HFF-Myc (cell line): ENCODE data around the gene ZFP64.

Experiments
- DNase-seq: peaks from one replicate; pipeline ENCODE4 v3.0.0-alpha.2; 2011; ENCODE audit warnings: low read depth; ENCODE audit errors: extremely low read depth
- H3K4me3 ChIP-seq: replicated peaks from 2 replicates; pipeline ENCODE4 v1.5.1; 2011; ENCODE audit warnings: low read depth, mild to moderate bottlenecking, control low read depth, low read length
- TF ChIP-seq, protein P1 (sequence below): IDR thresholded peaks from 2 replicates; pipeline ENCODE4 v1.5.1; 2012; ENCODE audit warnings: mild to moderate bottlenecking, low read depth, low read length, control low read depth; ENCODE audit errors: missing control alignments

ZFP64 gene

DNA sequence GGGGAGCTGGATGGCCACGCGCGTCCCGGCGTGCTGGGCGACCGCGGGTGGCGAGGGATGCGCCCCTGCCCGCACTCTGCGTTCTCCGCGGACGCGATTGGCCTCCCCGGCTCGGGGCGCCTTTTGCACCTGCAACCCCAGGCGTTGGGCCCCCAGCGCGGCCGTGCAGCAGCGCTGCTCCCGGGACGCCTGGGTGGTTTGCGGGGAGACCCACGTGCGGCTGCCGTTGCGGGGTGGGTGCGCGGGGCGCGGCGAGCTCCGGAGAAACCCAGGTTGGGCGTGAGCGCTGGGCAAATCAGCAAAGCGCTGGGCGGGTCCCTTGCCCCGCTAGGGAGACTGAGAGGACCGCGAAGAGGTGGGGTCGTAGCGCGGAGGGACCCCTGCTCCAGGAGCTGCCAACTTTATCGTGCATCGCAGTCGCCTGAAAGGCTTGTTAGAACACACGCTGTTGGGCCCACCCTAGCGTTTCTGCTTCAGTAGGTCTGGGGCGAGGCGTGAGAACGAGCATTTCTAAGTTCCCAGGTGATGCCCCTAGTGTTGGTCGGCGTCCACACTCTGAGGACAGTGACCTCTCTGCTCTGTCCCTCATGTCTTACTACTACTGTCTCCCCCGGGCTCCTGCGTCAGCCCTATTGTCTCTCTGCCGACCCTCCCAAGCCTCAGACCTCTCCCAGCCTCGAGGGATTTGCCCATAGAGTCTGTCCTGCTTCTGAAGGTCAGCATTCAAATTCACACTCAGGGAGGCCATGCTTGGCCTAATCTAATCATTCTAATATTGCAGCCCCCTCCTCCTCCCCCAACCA lies 538 bp upstream of the ZFP64 start:
- H3K4me3 ChIP-seq, result peak overlapping the region; percentile 77
- no peak for DNase-seq
- TF ChIP-seq, protein P1, sequence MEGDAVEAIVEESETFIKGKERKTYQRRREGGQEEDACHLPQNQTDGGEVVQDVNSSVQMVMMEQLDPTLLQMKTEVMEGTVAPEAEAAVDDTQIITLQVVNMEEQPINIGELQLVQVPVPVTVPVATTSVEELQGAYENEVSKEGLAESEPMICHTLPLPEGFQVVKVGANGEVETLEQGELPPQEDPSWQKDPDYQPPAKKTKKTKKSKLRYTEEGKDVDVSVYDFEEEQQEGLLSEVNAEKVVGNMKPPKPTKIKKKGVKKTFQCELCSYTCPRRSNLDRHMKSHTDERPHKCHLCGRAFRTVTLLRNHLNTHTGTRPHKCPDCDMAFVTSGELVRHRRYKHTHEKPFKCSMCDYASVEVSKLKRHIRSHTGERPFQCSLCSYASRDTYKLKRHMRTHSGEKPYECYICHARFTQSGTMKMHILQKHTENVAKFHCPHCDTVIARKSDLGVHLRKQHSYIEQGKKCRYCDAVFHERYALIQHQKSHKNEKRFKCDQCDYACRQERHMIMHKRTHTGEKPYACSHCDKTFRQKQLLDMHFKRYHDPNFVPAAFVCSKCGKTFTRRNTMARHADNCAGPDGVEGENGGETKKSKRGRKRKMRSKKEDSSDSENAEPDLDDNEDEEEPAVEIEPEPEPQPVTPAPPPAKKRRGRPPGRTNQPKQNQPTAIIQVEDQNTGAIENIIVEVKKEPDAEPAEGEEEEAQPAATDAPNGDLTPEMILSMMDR, result no peak

- DNase-seq, result no peak
- TF ChIP-seq, protein P1, result no peak
- H3K4me3 ChIP-seq, result peak overlapping the region; percentile 77
Measured at GRCh38 chr20:52190437-52191131, 995 bp downstream of the ZFP64 start.

- H3K4me3 ChIP-seq, result no peak overlapping the region
- TF ChIP-seq, protein P1, result no peak
- DNase-seq, result no peak
Measured at GRCh38 chr20:52181766-52182165, 9.8 kb downstream of the ZFP64 start.

- no peak for DNase-seq
- TF ChIP-seq, protein P1, result no peak
- H3K4me3 ChIP-seq, result no peak overlapping the region
Measured at GRCh38 chr20:52180180-52180840, 11.3 kb downstream of the ZFP64 start.

- DNase-seq, result no peak
- no peak overlapping the region for H3K4me3 ChIP-seq
- TF ChIP-seq, protein P1, result no peak
Measured at GRCh38 chr20:52179331-52180179, 12.0 kb downstream of the ZFP64 start.

GRCh38 chr20:52178691-52179090 lies 12.9 kb downstream of the ZFP64 start:
- no peak for DNase-seq
- H3K4me3 ChIP-seq, result no peak overlapping the region
- TF ChIP-seq, protein P1, result no peak
